ENCODE results near the gene CEP350.

The CEP350 gene

DNA sequence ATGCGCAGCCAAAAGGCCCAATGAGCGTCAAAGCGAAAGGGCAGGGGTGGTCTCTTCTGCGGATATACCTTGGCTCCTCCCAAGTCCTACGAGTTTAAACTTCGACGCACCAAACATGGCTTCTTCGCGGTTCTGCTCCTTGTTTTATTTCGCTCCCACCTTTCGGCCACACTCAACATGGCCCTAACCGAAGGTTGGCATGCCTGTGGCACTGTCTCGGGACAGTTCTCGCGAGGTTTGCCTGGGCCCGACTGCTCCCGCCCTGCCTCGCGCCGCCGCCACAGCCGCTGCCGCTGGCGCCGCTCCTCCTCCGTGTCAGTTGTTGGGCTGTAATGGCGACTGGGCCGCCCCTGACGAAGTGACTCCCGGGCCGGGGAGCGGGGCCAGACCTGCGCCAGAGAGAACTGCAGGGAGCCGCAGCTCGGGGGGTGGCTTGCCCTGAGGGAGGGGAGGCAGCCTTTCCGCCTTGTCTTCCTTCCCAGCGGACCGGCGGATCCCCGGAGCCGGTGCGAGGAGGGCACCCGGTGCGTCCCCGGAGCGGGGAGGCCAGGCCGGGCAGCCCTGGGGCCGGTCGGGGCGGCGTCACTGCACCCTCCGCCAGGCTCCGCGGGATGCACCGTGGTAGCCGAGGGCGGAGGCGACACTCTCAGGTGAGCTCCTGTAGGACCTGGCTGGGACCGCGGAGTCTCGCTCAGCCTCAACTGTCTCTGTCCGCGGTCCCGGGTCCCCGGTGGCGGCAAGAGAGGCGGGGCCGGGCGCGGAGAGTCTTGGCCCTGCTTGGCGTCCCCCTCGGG, at the start of gene CEP350:
Gene CEP350 (plus strand): TSS at position 318 of the 794 bp plus-strand sequence. CDS start 31,372 bp downstream, outside the sequence.
- peak; percentile 99 for DNase-seq

DNA sequence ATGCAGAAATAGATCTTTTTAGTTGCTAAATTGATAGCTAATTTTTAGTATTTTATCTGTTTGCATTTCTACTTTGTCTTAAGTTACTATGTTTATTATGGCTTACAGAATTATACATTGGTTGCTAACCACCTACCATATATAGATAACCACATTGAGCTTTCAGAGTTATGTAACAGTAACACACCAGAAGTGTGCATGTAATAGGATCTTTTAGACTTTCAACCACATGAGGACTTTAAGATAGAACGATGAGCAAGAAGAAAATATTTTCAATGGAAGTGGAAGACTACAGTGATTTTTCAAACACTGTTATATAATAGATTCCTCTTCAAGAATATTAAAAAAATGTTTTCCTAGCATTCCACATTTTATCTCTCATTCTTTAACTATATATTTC, 43.7 kb upstream of the CEP350 start:
- no peak for DNase-seq

GRCh38 chr1:179911812-179912211, 42.8 kb upstream of the CEP350 start:
- DNase-seq: no peak

DNA sequence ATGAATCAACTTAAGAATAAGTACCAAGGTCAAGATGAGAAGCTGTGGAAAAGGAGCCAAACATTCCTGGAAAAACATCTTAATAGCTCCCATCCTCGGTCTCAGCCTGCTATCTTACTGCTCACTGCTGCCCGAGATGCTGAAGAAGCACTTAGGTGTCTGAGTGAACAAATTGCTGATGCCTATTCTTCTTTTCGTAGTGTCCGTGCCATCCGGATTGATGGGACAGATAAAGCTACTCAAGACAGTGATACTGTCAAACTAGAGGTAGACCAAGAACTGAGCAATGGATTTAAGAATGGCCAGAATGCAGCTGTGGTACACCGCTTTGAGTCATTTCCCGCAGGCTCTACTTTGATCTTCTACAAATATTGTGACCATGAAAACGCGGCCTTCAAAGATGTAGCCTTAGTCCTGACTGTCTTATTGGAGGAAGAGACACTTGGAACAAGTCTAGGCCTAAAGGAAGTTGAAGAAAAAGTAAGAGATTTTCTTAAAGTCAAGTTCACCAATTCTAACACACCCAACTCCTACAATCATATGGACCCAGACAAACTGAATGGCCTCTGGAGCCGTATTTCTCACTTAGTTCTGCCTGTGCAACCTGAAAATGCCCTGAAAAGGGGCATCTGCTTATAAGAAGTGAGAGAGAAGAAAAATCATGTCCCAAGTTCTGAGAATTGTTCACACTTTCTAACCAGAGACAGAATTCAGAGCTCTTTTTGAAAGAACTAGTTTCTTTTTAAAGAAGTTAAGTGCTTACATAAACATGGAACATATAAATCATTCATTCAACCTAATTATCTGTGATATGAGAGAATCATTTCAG, 36.8 kb upstream of the CEP350 start:
- no peak for DNase-seq

GRCh38 chr1:179921472-179921871, 33.1 kb upstream of the CEP350 start:
- DNase-seq: no peak

DNA sequence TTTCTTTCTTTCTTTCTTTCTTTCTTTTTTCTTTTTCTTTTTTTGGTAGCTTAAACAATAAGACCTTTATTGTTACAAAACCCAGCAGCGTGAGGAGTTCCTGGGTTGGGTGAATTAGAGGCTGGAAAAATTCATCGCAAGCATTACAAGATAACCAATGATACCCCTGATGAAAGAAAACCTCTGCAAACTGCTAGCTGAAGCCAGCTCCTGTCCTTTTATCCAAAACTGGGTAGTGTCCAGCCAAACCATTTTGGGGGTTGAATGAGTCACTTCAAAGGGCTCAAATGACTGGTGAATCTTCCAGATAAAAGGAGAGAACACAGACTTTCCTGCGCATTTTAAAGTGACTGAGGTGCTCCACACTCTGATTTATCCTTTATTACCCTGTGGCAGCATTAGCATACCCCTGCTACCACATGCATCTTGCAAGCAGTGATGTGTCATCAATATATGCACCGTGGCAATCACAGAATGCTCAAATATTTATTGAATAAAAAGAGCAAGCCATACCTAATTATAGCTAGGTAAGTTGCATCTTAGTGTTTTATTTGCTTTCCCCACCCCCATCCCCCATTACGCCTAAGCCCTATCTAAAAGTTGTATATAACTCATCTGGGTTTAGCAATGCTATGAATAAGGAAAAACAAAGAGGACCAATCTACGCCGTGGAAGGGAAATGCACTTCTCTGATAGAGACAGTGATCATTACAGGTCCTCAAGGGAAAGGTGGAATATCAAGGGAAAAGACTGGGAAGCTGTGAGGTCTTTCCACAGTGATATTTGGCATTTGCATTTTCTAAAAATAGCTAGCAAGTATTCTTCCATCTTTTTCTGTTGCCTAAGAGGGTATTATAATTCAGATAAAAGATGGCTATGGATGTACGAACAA, 32.4 kb upstream of the CEP350 start:
- no peak for DNase-seq

DNA sequence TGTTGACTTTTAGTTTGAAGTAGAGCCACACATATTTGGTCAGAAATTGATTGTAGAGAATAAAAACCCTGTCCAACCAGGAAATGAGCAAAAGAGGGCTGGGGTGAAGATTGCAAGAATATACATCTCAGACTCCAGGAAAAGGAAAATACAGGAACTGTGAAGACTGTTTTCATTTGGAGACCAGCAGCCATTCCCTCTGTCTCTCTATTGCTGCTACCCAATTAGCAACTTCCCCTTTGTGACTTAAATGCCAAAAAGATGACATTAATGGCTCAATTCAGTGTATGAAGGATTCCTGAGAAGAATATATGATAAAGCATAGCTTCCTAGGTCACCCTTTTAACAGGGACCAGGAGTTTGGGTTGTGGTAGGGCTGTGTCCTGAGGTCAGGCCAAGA, 31.6 kb upstream of the CEP350 start:
- no peak for DNase-seq

DNA sequence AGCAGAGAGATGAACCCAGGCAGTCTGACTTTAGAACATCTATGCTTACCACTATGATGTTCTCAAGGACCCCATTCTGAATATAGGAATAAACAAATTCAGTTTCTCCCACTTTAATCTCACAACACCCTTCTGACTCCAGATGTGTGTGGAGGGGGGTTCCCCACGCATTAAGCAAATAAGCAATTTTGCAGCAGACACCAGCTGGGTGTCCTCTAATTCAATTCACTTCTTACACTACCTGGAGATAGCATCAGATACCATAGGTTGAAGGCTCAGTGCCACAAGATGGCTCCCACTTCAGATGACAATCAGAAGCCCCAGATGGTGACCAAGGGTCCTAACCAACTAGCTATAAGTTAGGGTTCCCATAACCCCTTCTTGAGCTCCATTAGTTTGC, 30.3 kb upstream of the CEP350 start:
- no peak for DNase-seq

GRCh38 chr1:179925302-179925701, 29.3 kb upstream of the CEP350 start:
- DNase-seq: no peak

DNA sequence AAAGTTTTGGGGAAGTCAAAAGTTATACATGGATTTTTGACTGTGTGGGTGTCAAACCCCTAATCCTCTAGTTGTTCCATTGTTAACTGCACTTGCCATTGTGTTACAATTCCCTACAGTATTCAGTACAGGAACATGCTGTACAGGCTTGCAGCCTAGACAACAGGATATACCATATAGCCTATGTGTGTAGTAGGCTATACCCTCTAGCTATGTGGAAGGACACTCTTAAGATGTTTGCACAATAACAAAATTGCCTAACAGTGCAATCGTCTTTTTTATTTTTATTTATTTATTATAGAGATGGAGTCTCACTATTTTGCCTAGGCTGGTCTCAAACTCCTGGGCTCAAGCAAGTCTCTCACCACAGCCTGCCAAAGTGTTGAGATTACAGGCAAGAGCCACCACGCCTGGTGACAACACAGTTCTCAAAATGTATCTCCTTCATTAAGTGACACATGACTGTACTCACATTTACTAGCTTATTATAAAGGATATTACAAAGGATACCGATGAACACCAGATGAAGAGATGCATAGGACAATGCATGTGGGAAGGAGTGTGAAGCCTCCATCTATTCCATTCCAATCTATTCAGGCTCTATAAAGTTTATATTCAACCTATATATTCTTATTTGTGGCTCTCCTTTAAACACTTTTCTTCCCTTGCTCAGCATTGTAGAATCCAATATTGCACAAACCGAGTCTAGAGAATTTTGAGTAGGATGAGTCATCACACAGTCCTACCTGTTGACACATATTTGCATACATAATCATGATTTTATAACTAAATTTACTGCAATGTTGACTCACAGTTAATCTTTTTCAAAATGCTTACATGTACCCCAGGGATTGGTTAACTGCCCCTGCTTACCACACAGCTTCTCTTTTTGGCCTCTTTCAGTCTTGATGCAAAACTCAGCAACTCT, 28.4 kb upstream of the CEP350 start:
- no peak for DNase-seq

- DNase-seq: no peak
These were observed 27.8 kb upstream of the CEP350 start for GRCh38 chr1:179926850-179927205.

GRCh38 chr1:179929955-179930798, 24.4 kb upstream of the CEP350 start:
- no peak for DNase-seq

DNA sequence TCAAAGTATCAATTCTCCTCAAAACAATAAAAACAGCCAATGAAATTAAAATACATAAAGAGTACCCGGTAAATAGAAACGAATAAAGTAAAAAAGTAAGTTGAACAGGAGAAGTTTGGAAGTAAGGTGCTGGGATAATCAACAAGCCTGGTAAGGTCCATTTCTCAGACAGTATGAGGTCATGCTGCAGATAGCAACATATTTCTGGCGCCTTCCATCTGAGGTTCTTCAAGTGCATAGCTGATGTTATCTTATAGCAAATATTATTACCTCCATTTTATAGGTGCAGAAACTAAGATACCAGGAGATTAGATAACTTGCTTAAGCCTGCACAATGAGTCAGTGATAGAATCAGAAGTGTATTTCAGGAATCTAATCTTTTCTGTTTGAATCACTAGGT, 23.7 kb upstream of the CEP350 start:
- DNase-seq: no peak

DNA sequence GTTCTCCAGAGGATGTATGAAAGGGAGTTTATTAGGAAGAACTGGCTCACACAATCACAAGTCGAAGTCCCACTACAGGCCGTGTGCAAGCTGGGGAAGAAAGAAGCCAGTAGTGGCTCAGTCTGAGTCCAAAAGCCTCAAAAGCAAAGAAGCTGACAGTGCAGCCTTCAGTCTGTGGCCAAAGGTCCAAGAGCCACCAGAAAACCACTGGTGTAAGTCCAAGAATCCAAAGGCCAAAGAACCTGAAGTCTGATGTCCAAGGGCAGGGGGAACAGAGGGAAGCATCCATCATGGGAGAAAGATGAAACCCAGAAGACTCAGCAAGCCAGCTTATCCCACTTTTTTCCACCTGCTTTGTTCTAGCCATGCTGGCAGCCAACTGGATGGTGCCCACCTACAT, 21.4 kb upstream of the CEP350 start:
- no peak for DNase-seq

DNA sequence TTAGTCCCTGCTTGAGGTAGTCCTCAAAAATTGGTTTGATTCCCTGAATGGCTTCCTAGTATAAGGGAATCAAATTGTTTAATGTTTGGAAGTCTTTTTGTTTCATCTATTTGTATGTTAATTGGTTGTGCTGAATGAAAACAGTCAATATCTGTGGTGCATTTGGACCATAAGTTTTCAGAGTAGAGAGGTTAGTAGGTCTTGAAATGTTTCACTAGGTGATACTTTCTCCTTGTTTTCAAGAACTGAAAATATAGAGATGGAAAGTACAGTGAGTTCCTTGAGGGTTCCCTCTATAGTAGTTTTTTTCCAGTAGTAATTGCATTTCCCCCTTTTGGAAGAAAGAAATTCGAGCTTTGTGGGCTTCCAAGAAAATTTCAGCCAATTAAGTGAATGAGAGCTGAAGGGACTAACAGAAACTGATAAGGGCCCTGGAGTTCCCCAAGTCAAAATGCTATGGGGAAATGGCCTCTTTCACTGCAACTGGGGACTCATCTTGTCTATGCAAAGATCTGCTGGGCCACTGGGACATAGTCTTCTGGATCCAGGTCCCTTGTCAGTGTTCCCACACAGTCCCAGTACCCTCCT, 18.6 kb upstream of the CEP350 start:
- DNase-seq: no peak

GRCh38 chr1:179937668-179938254, 16.8 kb upstream of the CEP350 start:
- DNase-seq: no peak

DNA sequence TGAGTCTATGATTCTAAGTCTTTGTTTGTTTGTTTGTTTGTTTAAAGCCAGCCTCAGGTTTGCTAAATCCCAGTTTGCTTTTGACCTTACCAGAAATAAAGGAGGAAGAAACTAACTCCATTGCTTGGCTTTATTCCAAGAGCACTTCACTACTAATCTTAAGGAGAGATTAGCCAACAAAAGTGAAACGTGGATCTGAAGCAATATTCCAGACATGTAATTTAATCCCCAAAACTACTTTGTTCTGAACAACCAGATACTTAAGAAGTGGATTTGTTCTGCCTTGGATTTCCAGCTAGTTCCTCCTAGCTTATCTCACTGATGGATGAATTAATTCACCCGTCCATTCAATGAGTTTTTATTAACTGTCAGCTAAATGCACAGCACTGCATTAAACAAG, 15.9 kb upstream of the CEP350 start:
- no peak for DNase-seq

GRCh38 chr1:179939941-179940340, 14.7 kb upstream of the CEP350 start:
- no peak for DNase-seq

DNA sequence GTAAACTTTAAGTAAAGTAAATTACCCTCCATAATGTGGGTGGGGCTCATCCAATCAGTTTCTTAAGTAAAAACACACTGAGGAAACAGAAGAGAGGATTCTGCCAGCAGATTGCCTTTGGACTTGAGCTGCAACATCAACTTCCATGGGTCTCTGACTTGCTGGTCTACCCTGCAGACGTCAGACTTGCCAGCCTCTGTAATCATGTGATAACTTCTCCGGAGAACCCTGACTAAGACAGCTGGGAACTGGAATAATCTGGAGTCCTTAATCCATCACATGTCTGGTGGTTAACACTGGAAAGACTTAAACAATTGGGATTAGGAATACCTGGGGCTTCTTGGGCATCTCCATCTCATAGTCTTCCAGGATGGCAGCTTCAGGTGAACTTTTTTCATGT, 13.2 kb upstream of the CEP350 start:
- no peak for DNase-seq

- DNase-seq: no peak
These were observed 4.0 kb upstream of the CEP350 start for GRCh38 chr1:179950651-179951050.
